ENCODE measurements around the gene OSBP2.

OSBP2 gene

DNA sequence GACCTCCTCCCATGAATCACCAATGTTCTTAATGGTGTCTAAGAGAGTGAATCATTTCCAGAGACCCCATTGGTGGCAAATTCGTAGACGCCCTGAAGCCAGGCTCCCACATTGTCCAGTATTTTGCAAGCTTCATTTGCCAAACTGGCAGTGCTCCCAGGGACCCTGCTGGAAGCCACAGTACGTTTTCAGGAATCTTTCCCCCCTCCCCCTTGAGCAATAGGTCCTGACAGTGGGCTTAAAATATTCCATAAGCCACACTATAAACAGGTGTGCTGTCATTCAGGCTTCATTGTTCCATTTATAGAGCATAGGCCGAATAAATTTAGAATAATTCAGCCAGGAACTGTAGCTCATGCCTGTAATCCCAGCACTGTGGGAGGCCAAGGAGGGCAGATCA lies 148.6 kb downstream of the OSBP2 start:
- H3K79me1 ChIP-seq (replicated peaks; ENCODE audit: low read length, poor library complexity, severe bottlenecking), result no peaks in the 10 kb centered on the region
- no peak overlapping the region for H4K91ac ChIP-seq (ENCODE audit: low read length)
- no peaks in the 10 kb centered on the region for H3K4me1 ChIP-seq (ENCODE audit: control insufficient read depth, insufficient read depth, low read depth, low read length)
- no peak overlapping the region for H4K8ac ChIP-seq (ENCODE audit: low read length)
- H3K27me3 ChIP-seq (ENCODE audit: control insufficient read depth in 1 of 2, insufficient read depth in 1 of 2, low read length in 2 of 2), result no peaks in the 10 kb centered on the region
- H3K18ac ChIP-seq (ENCODE audit: low read depth in 1 of 2, low read length in 2 of 2), result no peak overlapping the region
- H2BK5ac ChIP-seq (ENCODE audit: low read depth, low read length, poor library complexity, severe bottlenecking), result no peak overlapping the region
- no peak for DNase-seq
- no peak overlapping the region for H2BK12ac ChIP-seq (ENCODE audit: low read length in 2 of 2)
- no peak overlapping the region for H2BK15ac ChIP-seq (ENCODE audit: low read depth, poor library complexity, severe bottlenecking)
- H3K9me3 ChIP-seq (ENCODE audit: control insufficient read depth, low read length), result no peaks in the 10 kb centered on the region
- no peak overlapping the region for H2AK5ac ChIP-seq (ENCODE audit: low read length, severe bottlenecking)
- H3K27ac ChIP-seq (ENCODE audit: low read length, poor library complexity, severe bottlenecking), result no peak overlapping the region
- no peak overlapping the region for H3K9ac ChIP-seq (ENCODE audit: low read length)
- H2AFZ ChIP-seq (ENCODE audit: low read depth, low read length), result no peak overlapping the region
- H3K23ac ChIP-seq (ENCODE audit: low read length in 2 of 2), result no peak overlapping the region
- H3K4me2 ChIP-seq (ENCODE audit: low read length, poor library complexity, severe bottlenecking), result no peak overlapping the region
- H3K4me3 ChIP-seq (ENCODE audit: insufficient read depth in 1 of 2, low read depth in 1 of 2, low read length in 2 of 2), result no peak overlapping the region
- no peak overlapping the region for H3K4ac ChIP-seq (ENCODE audit: low read depth in 1 of 2, low read length in 2 of 2)
- no peak overlapping the region for H3K14ac ChIP-seq (ENCODE audit: low read length in 2 of 2)
- WGBS, result 71% methylated on average over 4 of the region's 4 CpGs
- H2BK120ac ChIP-seq (ENCODE audit: low read depth, low read length), result no peak overlapping the region
- H3K36me3 ChIP-seq (ENCODE audit: control insufficient read depth in 1 of 2, insufficient read depth in 2 of 2, low read depth in 1 of 2, low read length in 2 of 2), result no peaks in the 10 kb centered on the region

DNA sequence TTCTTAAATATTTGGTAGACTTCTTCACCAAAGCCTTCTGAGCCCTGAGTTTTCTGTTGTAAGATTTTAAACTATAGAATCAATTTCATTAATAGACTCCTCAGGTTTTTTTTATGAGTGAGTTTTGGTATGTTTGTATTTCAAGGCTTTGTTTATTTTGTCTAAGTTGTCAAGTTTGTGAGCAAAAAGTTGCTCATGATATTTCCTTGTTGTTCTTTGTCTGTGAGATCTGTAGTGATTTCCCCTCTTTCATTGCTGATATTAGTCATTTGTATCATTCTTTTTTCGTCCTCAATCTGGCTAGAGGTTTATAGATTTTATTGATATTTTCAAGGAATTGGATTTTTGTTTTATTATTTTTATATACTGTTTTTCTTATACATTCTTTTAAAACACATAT lies 152.9 kb downstream of the OSBP2 start:
- no peak overlapping the region for H2AFZ ChIP-seq (ENCODE audit: low read depth, low read length)
- H3K27ac ChIP-seq (ENCODE audit: low read length, poor library complexity, severe bottlenecking), result no peak overlapping the region
- H3K4me1 ChIP-seq (ENCODE audit: control insufficient read depth, insufficient read depth, low read depth, low read length), result no peaks in the 10 kb centered on the region
- H2BK120ac ChIP-seq (ENCODE audit: low read depth, low read length), result no peak overlapping the region
- no peak overlapping the region for H3K14ac ChIP-seq (ENCODE audit: low read length in 2 of 2)
- no peak overlapping the region for H3K9ac ChIP-seq (ENCODE audit: low read length)
- no peak overlapping the region for H3K4me2 ChIP-seq (ENCODE audit: low read length, poor library complexity, severe bottlenecking)
- H4K8ac ChIP-seq (ENCODE audit: low read length), result no peak overlapping the region
- H3K23ac ChIP-seq (ENCODE audit: low read length in 2 of 2), result no peak overlapping the region
- no peak overlapping the region for H2BK5ac ChIP-seq (ENCODE audit: low read depth, low read length, poor library complexity, severe bottlenecking)
- H4K91ac ChIP-seq (ENCODE audit: low read length), result no peak overlapping the region
- no peak overlapping the region for H3K4ac ChIP-seq (ENCODE audit: low read depth in 1 of 2, low read length in 2 of 2)
- no peaks in the 10 kb centered on the region for H3K27me3 ChIP-seq (ENCODE audit: control insufficient read depth in 1 of 2, insufficient read depth in 1 of 2, low read length in 2 of 2)
- no CpG with 5 or more reads among the region's 1 CpG for WGBS
- H3K79me1 ChIP-seq (replicated peaks; ENCODE audit: low read length, poor library complexity, severe bottlenecking), result no peaks in the 10 kb centered on the region
- H3K36me3 ChIP-seq (ENCODE audit: control insufficient read depth in 1 of 2, insufficient read depth in 2 of 2, low read depth in 1 of 2, low read length in 2 of 2), result no peaks in the 10 kb centered on the region
- H2BK15ac ChIP-seq (ENCODE audit: low read depth, poor library complexity, severe bottlenecking), result no peak overlapping the region
- H3K4me3 ChIP-seq (ENCODE audit: insufficient read depth in 1 of 2, low read depth in 1 of 2, low read length in 2 of 2), result no peak overlapping the region
- DNase-seq, result no peak
- H3K9me3 ChIP-seq (ENCODE audit: control insufficient read depth, low read length), result peaks cover 9% of the 10 kb centered on the region
- H2AK5ac ChIP-seq (ENCODE audit: low read length, severe bottlenecking), result no peak overlapping the region
- H3K18ac ChIP-seq (ENCODE audit: low read depth in 1 of 2, low read length in 2 of 2), result no peak overlapping the region
- H2BK12ac ChIP-seq (ENCODE audit: low read length in 2 of 2), result no peak overlapping the region

DNA sequence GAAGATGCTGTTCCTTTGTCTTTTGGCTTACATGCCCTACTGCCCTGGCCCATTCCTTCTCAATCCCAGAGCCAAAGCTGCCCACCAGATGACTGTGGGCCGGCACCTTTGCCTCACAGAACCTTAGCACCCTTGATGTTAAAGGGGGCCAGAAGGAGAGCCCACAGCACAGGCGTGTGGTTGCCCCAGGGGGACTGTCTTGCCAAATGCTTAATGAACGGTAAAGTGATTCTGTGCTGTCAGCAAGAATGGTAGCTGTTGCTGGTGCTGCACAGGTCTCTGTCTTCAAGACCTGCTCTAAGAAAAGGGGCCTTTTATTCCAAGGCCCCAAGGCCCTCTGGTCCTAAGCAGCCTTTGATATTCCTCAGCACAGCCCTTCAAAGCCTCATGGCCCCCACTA lies 160.6 kb downstream of the OSBP2 start:
- Histone ChIP-seq H2AK5ac (ENCODE audit: low read length, severe bottlenecking) (no peak overlapping the region), H3K27ac (ENCODE audit: low read length, poor library complexity, severe bottlenecking) (no peak overlapping the region), H3K36me3 (ENCODE audit: control insufficient read depth in 1 of 2, insufficient read depth in 2 of 2, low read depth in 1 of 2, low read length in 2 of 2) (no peaks in the 10 kb centered on the region), H3K79me1 (replicated peaks; ENCODE audit: low read length, poor library complexity, severe bottlenecking) (no peaks in the 10 kb centered on the region), H3K14ac (ENCODE audit: low read length in 2 of 2) (no peak overlapping the region), H3K4me3 (ENCODE audit: insufficient read depth in 1 of 2, low read depth in 1 of 2, low read length in 2 of 2) (no peak overlapping the region), H3K18ac (ENCODE audit: low read depth in 1 of 2, low read length in 2 of 2) (no peak overlapping the region), H3K4me2 (ENCODE audit: low read length, poor library complexity, severe bottlenecking) (no peak overlapping the region), H2BK5ac (ENCODE audit: low read depth, low read length, poor library complexity, severe bottlenecking) (no peak overlapping the region), H2BK15ac (ENCODE audit: low read depth, poor library complexity, severe bottlenecking) (no peak overlapping the region), H3K23ac (ENCODE audit: low read length in 2 of 2) (no peak overlapping the region), H3K4me1 (ENCODE audit: control insufficient read depth, insufficient read depth, low read depth, low read length) (peaks cover 3% of the 10 kb centered on the region), H3K27me3 (ENCODE audit: control insufficient read depth in 1 of 2, insufficient read depth in 1 of 2, low read length in 2 of 2) (peaks cover 0 to 6% of the 10 kb centered on the region in 2 experiments), H3K9ac (ENCODE audit: low read length) (no peak overlapping the region), H2BK12ac (ENCODE audit: low read length in 2 of 2) (no peak overlapping the region), H4K8ac (ENCODE audit: low read length) (no peak overlapping the region), H2AFZ (ENCODE audit: low read depth, low read length) (no peak overlapping the region), H3K4ac (ENCODE audit: low read depth in 1 of 2, low read length in 2 of 2) (no peak overlapping the region), H3K9me3 (ENCODE audit: control insufficient read depth, low read length) (peaks cover 15% of the 10 kb centered on the region), H4K91ac (ENCODE audit: low read length) (no peak overlapping the region), H2BK120ac (ENCODE audit: low read depth, low read length) (no peak overlapping the region)
- WGBS, result 70% methylated on average over 3 of the region's 3 CpGs
- DNase-seq, result no peak

DNA sequence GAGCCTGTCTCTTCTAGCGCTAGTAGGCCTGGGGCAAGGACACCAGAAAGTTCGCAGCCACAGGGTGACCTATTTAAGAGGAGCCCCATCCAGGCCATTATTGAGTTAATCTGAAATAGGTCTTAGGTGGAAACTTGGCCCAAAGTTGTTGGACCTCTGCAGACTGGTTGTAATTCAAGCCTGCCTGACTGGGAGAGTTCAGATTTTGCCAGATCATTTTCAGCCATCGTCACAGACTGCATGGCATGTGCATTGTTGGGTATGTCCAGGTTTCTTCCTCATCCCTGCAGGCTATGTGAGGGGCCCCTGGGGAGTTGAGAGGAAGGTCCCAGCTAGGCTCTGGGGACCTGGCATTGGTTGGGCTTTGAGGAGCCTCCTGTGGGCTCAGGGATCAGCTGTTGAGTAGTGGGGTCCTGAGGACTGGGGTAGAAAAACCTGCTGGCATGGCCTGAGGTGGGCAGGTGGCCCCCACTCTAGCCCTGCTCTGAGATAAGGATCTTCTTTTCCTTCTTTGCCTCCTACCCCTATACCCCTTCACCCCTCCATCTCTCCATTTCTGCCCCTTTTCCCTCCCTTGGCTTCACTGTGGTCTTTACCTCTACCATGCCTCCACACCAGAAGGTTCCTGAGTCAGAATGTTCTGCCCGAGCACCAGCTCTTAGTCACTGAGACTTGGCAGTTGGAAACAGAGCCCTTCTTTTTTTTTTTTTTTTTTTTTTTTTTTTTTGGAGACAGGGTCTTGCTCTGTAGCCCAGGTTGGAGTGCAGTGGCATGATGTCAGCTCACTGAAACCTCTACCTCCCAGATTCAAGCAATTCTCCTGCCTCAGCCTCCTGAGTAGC lies 161.2 kb downstream of the OSBP2 start:
- Histone ChIP-seq H4K8ac (ENCODE audit: low read length) (no peak overlapping the region), H3K9ac (ENCODE audit: low read length) (no peak overlapping the region)
- 92% methylated on average over 4 of the region's 4 CpGs for WGBS

More for the DNA sequence above, 161.2 kb downstream of the OSBP2 start:
- H2BK5ac ChIP-seq (ENCODE audit: low read depth, low read length, poor library complexity, severe bottlenecking), result no peak overlapping the region
- no peaks in the 10 kb centered on the region for H3K36me3 ChIP-seq (ENCODE audit: control insufficient read depth in 1 of 2, insufficient read depth in 2 of 2, low read depth in 1 of 2, low read length in 2 of 2)
- H3K18ac ChIP-seq (ENCODE audit: low read depth in 1 of 2, low read length in 2 of 2), result no peak overlapping the region
- no peak overlapping the region for H3K14ac ChIP-seq (ENCODE audit: low read length in 2 of 2)
- peaks cover 3% of the 10 kb centered on the region for H3K4me1 ChIP-seq (ENCODE audit: control insufficient read depth, insufficient read depth, low read depth, low read length)
- H4K91ac ChIP-seq (ENCODE audit: low read length), result no peak overlapping the region
- no peak overlapping the region for H2AK5ac ChIP-seq (ENCODE audit: low read length, severe bottlenecking)
- no peak overlapping the region for H2BK15ac ChIP-seq (ENCODE audit: low read depth, poor library complexity, severe bottlenecking)
- H3K4me2 ChIP-seq (ENCODE audit: low read length, poor library complexity, severe bottlenecking), result no peak overlapping the region
- no peak overlapping the region for H2BK12ac ChIP-seq (ENCODE audit: low read length in 2 of 2)
- H2BK120ac ChIP-seq (ENCODE audit: low read depth, low read length), result no peak overlapping the region
- no peak overlapping the region for H2AFZ ChIP-seq (ENCODE audit: low read depth, low read length)
- peaks cover 15% of the 10 kb centered on the region for H3K9me3 ChIP-seq (ENCODE audit: control insufficient read depth, low read length)
- H3K23ac ChIP-seq (ENCODE audit: low read length in 2 of 2), result no peak overlapping the region
- peaks cover 0 to 6% of the 10 kb centered on the region in 2 experiments for H3K27me3 ChIP-seq (ENCODE audit: control insufficient read depth in 1 of 2, insufficient read depth in 1 of 2, low read length in 2 of 2)
- H3K27ac ChIP-seq (ENCODE audit: low read length, poor library complexity, severe bottlenecking), result no peak overlapping the region
- H3K4me3 ChIP-seq (ENCODE audit: insufficient read depth in 1 of 2, low read depth in 1 of 2, low read length in 2 of 2), result no peak overlapping the region
- no peak overlapping the region for H3K4ac ChIP-seq (ENCODE audit: low read depth in 1 of 2, low read length in 2 of 2)
- H3K79me1 ChIP-seq (replicated peaks; ENCODE audit: low read length, poor library complexity, severe bottlenecking), result no peaks in the 10 kb centered on the region
- DNase-seq, result no peak
